ENCODE results near the gene MSH5.

DNA sequence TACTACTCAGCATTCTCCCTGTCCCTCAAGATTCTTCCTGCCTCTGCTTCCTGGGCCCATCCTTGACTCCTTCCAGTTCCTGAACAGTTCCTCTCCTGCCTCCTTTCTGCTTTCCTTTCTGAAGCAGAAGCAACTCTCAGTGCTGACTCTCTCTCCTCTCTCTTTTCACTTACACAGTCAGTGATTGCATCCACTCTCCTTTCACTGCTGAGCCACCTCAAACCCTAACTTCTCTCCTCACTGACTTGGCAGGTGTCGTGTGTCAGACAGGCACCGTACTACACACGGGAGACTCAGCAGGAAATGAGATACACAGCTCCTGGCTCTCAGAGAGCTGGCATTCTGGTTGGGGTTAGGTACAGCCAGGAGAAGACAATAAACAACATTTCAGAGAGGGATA is 42.2 kb upstream of the MSH5 start:
- TF ChIP-seq, protein P1, sequence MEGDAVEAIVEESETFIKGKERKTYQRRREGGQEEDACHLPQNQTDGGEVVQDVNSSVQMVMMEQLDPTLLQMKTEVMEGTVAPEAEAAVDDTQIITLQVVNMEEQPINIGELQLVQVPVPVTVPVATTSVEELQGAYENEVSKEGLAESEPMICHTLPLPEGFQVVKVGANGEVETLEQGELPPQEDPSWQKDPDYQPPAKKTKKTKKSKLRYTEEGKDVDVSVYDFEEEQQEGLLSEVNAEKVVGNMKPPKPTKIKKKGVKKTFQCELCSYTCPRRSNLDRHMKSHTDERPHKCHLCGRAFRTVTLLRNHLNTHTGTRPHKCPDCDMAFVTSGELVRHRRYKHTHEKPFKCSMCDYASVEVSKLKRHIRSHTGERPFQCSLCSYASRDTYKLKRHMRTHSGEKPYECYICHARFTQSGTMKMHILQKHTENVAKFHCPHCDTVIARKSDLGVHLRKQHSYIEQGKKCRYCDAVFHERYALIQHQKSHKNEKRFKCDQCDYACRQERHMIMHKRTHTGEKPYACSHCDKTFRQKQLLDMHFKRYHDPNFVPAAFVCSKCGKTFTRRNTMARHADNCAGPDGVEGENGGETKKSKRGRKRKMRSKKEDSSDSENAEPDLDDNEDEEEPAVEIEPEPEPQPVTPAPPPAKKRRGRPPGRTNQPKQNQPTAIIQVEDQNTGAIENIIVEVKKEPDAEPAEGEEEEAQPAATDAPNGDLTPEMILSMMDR (IDR thresholded peaks at IDR 0.05) = no peak
- no peak for TF ChIP-seq POLR2AphosphoS5 (IDR thresholded peaks at IDR 0.05)
- no peak for TF ChIP-seq POLR2A (IDR thresholded peaks at IDR 0.05)
- TF ChIP-seq EP300 (IDR thresholded peaks at IDR 0.05) = no peak
